ENCODE measurements around the gene PVALEF. TPM values are rescaled to one million over a fixed set of nuclear protein-coding genes. Genes with fewer than 3 reads are reported as not detected.

Gene PVALEF
- total RNA-seq, 2 donors from 2014 or later = not detected

DNA sequence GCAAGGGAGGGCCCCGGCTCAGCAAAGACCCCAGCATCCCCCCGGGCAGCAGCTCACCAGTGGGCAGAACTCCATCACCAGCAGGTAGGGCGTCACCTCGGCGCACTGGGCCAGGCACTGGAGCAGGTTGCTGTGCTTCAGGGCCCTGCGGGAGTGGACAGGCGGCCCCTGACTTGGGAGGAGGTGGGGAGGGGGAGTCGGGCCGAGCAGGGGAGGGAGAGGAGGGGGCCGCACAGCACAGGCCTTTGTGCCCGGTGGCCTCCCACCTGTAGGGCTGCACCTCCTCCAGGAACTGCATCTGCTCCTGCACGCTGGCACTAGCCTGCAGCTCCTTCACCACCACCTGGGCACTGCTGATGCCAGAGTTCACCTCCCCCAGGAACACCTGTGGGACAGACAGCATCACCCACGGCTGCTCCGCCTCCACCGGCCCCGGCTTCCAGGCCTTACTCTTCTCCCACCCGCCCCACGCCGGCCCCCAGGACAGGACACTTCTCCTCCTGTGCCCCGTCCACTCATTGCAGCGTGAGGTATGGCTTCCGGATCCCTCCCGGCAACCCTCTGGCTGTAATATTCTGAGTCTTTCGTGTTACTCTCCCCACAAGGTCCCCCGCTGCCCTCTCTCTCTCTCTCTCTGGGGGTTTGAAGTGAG is 37.7 kb upstream of the PVALEF start:
- DNase-seq (no peak), ATAC-seq (no peak)
- intact Hi-C loops (cut with DNase I, micrococcal nuclease) = no loop called here

DNA sequence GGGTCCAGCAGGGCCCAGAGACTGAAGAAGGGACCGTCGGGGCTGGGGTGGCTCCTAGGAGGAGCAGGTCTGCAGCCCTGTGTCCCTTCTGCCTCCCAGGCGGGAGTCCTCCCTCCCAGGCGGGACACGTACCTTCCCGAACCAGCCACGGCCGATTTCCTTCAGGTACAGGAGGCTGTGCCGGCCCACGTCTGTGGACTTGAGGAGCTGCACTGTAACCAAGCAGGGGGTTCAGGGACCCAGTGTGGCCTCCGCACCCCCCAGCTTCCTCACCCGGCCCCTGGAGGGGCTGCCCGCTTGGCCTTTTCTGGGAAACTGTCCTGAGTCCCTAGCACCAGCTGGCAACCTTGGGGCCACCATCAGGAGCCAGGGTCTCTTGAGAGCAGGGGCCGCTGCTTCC is 37.0 kb upstream of the PVALEF start:
- ATAC-seq (no peak), DNase-seq (no peak)
- intact Hi-C loops (cut with DNase I, micrococcal nuclease) = no loop called here

DNA sequence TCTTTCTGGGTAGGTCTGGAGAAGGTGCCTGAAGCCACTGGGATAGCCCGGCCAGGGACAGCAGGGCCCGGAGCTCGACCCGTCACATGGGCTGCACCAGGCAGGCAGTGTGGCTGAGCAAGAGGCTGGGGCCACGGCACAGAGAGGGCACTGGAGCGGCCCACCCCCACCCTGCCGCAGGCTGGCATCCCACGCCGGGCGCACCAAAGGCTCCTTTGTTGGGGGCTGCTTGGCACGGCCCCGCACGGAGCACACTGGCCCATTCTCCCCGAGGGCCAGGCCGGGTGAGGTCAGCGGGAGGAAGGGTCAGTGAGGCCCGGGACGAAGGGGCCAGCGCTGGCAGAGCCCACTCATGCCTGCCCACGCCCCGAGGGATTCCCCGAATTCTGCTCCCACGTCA is 36.5 kb upstream of the PVALEF start:
- ATAC-seq = no peak
- DNase-seq = no peak
- intact Hi-C loops (cut with DNase I, micrococcal nuclease) = no loop called here

DNA sequence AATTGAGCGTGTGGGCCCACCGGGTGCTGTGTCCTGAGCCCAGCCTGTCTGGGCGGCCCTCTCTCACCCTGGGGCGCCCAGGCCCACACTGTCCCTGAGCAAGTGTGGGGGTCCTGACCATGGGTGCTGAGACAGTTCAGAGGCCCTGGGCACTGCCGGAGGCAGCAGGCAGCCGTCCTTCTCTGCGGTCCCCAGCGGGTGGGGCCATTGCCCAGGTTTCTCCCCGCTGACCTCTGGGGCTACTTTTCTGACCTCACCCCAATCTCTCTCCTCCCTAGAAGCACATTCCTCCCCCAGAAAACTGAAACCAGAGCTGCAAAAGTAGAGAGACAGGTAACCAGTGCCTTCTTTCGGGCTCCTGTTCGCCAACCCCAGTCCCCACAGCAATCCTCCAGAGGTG is 36.0 kb upstream of the PVALEF start:
- intact Hi-C loops (cut with DNase I, micrococcal nuclease) = no loop called here
- DNase-seq (no peak), ATAC-seq (no peak)

DNA sequence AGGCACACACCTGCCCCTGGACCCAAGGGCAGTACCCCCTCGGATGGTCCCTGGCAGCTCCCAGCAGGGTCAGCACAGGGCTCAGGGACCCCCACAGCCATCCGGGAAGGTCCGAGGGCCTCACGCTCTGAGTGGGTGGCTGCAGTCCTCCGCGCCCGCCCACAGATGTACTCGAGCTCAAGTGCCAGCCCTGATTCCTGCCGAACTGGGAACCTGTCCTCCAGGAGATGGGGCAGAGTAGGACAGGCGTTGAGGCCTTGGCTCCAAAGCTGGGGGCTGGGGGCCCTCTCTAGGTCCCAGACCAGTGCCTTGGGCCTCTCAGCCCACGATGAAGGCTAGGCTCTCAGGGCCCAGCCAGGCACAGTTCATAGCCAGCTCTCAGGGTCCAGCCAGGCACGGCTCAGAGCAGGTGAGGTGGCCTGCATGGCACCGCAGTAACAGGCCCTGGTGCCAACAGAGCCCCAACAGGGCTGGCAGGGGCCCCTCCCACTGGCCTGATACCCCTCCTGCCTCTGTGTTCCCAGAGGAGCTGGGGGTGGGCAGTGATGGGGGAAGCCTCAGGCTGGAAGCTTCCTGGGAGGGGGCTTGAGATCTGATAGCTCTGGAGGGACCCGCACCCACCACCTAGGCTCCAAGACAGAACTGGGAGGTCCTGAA is 35.5 kb upstream of the PVALEF start:
- ATAC-seq = no peak
- DNase-seq = no peak

GRCh38 chr17:81130385-81131361 is 34.6 kb upstream of the PVALEF start:
- ATAC-seq (no peak), DNase-seq (no peak)
- intact Hi-C loops (cut with DNase I, micrococcal nuclease) = no loop called here

More for the DNA sequence above, 35.5 kb upstream of the PVALEF start:
- intact Hi-C loops (cut with DNase I, micrococcal nuclease) = no loop called here

DNA sequence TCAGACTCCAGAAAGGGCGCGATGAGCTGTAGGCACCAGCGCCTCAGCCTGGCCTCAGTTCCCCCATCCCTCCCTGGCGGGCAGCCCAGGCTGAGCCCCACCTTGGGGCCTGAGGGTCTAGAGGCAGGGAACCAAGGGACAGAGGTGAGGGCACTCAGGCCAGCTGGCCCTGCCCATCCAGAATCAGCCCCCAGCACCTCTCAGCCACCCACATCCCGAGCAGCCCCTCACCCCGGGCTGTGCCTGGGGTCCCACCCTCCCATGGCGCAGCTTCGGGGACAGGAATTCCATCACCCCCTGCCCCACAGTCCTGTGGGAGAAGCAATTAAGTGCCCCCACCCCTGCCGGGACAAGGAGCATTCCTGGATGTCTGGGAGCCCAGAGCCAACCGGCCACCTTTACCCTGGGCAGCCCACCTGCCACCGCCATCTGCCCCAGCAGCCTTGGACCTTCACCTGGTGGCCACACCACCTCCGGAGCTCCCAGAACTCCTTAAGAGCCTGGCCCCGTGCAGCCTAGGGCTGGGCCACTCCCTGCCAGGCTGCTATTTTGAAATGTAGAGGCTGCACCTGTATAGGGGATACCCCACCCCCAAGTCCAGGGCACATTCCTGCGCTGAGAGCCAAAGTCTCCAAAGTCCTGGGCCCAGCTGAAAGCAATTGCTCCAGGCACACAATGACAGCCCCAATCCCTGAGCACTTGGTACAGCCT is 33.7 kb upstream of the PVALEF start:
- DNase-seq (peak; percentile 48 to 88), ATAC-seq (peak; percentile 83)
- intact Hi-C loops (cut with DNase I, micrococcal nuclease) = no loop called here

- DNase-seq (no peak), ATAC-seq (peak; percentile 24)
- intact Hi-C loops (cut with DNase I, micrococcal nuclease) = no loop called here
Observed at GRCh38 chr17:81132197-81132540, 33.1 kb upstream of the PVALEF start.

DNA sequence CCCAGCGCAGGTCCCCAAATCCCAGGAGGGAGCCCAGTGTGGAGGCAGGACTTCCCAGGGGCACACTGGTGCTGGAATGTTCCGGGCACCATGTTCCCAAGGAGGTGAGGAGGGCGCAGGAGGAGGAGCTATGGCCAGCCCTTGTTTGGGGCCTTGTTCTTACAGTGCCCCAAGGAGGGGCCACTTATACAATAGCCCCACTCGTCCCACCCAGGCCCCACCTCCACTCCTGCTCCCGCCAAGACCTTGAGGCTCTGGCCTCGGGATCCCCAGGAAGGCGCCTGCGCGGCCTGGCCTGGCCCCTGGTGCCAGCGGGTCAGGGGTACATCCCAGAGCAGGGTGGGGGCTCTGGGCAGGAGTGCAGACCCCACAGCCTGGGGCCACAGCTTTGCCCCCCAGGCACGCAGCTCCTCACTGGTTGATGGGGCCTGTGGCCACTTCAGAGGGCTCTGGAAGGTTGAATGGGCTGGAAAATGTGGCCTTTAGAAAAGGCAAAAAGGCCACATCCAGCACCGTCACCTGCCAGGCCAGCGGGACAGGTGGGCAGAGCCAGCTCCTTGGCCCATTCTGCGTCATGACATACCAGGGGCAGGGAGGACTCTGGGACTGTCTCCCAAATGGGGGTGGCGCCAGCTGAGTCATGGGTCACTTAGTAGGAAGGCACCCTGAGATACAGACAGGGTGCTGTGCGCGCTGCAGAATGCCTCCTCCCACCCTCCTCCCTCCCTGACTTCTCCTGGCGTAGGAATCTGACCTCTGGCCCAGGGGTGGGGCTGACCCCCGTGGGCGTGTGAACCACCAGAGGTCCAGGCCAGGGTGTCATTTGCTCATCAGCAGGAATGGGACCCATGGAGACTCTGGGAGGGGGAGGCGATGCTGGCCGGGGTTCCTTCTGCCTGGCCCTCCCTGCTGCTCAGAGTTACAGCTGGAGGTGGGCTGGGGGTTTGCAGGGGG is 32.3 kb upstream of the PVALEF start:
- intact Hi-C loops (cut with DNase I, micrococcal nuclease) = no loop called here
- DNase-seq (no peak), ATAC-seq (no peak)

- intact Hi-C loops (cut with DNase I, micrococcal nuclease) = no loop called here
- ATAC-seq = no peak
- no peak for DNase-seq
Observed at GRCh38 chr17:81134064-81134781, 31.1 kb upstream of the PVALEF start.

DNA sequence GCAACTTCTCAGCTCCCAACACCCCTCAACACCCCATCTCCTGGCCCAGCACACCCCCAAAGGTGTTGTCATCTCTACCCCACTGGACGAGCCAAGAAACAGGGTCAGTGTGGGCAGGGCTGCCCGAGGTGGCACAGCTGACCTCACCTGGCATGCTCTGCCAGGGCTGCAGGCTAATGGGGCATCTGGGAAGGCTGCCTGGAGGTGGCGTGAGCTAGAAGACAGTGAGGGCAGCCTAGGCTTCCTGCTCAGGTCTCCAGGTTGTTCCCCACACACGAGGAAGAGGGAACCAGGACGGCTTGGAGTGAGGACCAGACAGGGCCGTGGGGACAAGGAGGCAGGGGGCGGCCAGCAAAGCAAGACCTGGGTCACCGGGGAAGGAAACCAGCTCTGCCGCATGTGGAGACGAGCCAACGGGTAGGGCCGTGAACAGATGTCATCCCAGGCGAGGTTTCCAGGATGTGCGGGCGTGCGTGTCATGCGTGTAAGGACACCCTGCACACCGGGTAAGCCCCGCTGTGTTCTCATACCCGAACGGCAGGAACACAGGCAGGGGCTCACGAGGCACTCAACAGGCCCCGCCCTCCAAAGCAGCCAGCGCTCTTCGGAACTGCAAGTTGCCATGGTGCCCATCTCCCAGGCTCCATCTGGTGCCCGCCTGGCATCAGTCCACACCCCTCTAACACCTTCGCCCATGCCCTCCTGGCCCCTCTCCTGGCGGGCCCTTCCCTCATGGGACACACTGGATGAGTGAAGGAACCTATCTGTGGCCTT is 29.6 kb upstream of the PVALEF start:
- intact Hi-C loops (cut with DNase I, micrococcal nuclease) = no loop called here
- DNase-seq (peak; percentile 23 to 50), ATAC-seq (peak; percentile 19)

DNA sequence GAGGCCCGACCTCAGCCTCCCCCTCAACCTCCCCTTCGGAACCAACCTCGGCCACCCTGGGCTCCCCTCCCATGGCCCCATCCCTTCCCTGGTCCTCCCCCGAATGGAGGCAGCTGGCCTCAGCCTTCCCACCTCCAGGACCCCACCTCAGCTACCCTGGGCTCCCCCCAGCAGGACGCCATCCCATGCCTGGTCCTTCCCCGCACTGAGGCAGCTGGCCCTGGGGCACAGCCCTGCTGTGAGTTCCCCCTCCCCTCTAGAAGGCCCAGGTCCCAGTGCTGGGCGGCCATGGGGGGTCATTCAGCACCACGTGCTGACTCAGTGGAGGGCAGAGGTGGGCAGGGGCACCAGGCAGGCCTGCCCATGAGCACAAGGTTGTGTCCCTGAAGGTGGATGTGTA is 28.9 kb upstream of the PVALEF start:
- ATAC-seq = no peak
- DNase-seq = no peak
- intact Hi-C loops (cut with DNase I, micrococcal nuclease) = no loop called here

- no peak for ATAC-seq
- DNase-seq = no peak
- intact Hi-C loops (cut with DNase I, micrococcal nuclease) = no loop called here
Observed at GRCh38 chr17:81137248-81137647, 28.1 kb upstream of the PVALEF start.

GRCh38 chr17:81138083-81138482 is 27.2 kb upstream of the PVALEF start:
- no peak for ATAC-seq
- DNase-seq = no peak
- intact Hi-C loops (cut with DNase I, micrococcal nuclease) = no loop called here

DNA sequence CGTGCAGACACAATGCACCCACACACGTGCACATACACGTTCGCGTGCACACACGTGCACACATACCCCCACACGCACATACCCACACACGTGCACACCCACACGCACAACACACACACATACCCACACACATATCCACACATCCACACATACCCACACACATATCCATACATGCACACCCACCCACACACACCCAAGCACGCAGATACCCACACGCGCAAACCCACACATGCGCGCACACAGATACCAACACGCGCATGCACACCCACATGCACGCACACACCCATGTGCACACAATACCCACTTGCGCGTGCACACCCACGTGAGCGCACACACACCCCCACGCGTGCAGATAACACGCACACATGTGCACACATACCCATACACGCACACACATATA is 26.8 kb upstream of the PVALEF start:
- intact Hi-C loops (cut with DNase I, micrococcal nuclease) = no loop called here
- ATAC-seq (no peak), DNase-seq (no peak)

GRCh38 chr17:81139428-81139827 is 25.9 kb upstream of the PVALEF start:
- ATAC-seq (no peak), DNase-seq (no peak)
- intact Hi-C loops (cut with DNase I, micrococcal nuclease) = no loop called here

DNA sequence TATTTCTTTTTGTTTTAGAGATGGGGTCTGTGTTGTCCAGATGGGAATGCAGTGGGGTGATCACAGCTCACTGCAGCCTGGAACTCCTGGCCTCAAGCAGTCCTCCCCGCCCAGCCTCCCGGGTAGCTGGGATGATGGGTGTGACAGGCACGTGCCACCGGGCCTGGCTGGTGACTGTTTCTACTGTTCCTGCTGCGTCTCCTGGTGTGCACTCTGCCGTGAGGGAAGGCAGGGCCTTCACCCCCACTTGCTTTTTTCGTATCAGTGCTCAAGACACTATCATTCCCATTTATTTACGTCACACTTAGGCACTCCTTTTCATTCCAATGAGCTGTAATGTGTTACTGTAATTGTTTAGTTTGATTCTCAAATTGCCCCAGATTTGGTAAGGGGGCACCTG is 25.3 kb upstream of the PVALEF start:
- DNase-seq = no peak
- intact Hi-C loops (cut with DNase I, micrococcal nuclease) = no loop called here
- ATAC-seq = no peak
